GM12864 (cell line): ENCODE measurements around the gene IKZF2.

ENCODE experiments used
- DNase-seq: peaks from one replicate; pipeline ENCODE4 v3.0.0-alpha.2; 2011; ENCODE audit warnings: low read depth
- H3K4me3 ChIP-seq: 2 replicates; pipeline ENCODE4 v1.5.1; 2011; ENCODE audit warnings: mild to moderate bottlenecking, low read depth, low read length, control low read depth
- TF ChIP-seq, protein P1 (sequence below): IDR thresholded peaks from 2 replicates; pipeline ENCODE4 v1.5.1; 2011; ENCODE audit warnings: low read depth, mild to moderate bottlenecking, moderate library complexity, low read length, control low read depth, inconsistent platforms; ENCODE audit errors: missing control alignments

The IKZF2 gene

DNA sequence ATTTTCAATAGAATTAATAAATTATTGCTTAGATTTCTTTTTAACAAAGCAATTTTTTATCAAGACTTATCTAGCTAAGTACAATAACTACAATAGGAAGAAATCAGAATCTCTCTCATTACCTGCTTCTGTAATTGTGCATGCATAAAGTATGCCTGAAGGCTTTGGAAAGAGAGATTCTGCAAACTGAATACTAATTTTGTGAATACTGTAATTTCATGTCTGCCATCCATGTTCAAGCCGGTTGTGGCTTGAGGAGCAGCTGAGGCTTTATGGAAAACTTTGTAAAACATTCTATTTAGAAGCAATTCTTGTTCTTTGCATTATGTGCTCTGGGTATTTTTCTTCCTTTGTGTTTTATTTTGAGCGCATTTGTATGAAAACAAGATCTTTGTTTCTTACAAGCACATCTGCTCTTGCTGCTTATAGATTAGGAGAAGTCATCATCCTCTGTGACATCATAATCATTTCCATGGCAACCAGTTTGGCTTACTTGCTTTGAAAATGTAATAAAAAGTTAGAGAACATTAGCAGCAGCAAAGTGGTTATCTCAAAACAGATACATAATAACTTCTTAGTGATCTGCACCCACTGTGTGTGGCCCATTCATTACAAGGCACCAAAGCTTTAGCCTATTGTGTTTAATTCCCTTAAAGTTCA, 16.0 kb upstream of the IKZF2 start:
- DNase-seq = no peak
- no peak overlapping the region for H3K4me3 ChIP-seq
- TF ChIP-seq, protein P1, sequence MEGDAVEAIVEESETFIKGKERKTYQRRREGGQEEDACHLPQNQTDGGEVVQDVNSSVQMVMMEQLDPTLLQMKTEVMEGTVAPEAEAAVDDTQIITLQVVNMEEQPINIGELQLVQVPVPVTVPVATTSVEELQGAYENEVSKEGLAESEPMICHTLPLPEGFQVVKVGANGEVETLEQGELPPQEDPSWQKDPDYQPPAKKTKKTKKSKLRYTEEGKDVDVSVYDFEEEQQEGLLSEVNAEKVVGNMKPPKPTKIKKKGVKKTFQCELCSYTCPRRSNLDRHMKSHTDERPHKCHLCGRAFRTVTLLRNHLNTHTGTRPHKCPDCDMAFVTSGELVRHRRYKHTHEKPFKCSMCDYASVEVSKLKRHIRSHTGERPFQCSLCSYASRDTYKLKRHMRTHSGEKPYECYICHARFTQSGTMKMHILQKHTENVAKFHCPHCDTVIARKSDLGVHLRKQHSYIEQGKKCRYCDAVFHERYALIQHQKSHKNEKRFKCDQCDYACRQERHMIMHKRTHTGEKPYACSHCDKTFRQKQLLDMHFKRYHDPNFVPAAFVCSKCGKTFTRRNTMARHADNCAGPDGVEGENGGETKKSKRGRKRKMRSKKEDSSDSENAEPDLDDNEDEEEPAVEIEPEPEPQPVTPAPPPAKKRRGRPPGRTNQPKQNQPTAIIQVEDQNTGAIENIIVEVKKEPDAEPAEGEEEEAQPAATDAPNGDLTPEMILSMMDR = no peak

GRCh38 chr2:213166109-213166508, 14.7 kb upstream of the IKZF2 start:
- H3K4me3 ChIP-seq = no peak overlapping the region
- DNase-seq = no peak
- TF ChIP-seq, protein P1 = no peak

DNA sequence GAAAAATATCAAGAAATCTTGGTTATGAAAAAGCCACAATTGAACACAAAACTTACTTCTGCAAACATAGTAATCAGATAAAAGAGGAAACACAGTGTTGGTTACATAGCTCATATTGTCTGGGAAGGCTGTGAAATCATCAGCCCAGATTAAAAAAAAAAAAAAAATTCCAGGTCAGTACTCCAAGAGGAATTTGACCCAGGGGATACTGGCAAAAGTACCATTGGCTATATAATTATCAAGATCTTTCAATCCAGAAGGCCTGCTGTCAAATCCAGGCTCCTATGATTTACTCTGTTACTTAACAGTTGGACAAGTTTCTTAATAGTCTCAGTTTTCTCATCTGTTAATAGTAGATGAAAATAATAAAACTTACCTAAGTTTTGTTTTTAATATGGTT, 12.9 kb upstream of the IKZF2 start:
- TF ChIP-seq, protein P1 = no peak
- no peak for DNase-seq
- no peak overlapping the region for H3K4me3 ChIP-seq

GRCh38 chr2:213162516-213163118, 11.2 kb upstream of the IKZF2 start:
- TF ChIP-seq, protein P1 = no peak
- no peak overlapping the region for H3K4me3 ChIP-seq
- no peak for DNase-seq

- no peak overlapping the region for H3K4me3 ChIP-seq
- no peak for DNase-seq
- TF ChIP-seq, protein P1 = no peak
These were observed 10.5 kb upstream of the IKZF2 start for GRCh38 chr2:213161759-213162515.

DNA sequence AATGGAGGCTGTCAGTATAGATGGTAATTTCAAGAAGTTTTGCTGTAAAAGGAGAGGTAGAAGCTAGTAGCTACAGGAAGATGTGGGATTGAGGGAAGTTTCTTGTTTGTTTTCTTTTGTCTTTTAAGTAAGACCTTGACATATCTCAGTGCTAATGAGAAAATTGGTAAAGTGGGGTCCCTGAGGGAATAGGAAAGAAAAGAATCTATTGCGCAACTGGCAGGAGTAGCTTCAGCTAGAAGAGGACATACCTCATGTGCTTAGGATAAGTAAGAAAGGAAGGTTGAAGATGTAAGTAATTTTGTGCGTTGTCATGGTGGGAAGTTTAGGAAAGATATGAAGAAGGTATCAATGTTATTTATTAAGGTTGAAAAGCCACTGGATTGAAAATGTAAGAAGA, 8.4 kb upstream of the IKZF2 start:
- TF ChIP-seq, protein P1 = no peak
- DNase-seq = no peak
- H3K4me3 ChIP-seq = no peak overlapping the region
